ENCODE data around the gene DNAJC7.

- TF ChIP-seq CTCF (IDR thresholded peaks at IDR 0.05; ENCODE audit: low read depth, low read length, poor library complexity, severe bottlenecking) (no peak), EZH2phosphoT487 (IDR thresholded peaks at IDR 0.05; ENCODE audit: borderline replicate concordance, low read length) (no peak)
Measured at GRCh38 chr17:42001729-42002128, 15.5 kb downstream of the DNAJC7 start.
